ENCODE data around the gene PTPRJ. TPM values are rescaled to one million over a fixed set of nuclear protein-coding genes. Genes with fewer than 3 reads are reported as not detected.

The PTPRJ gene
- total and polyA plus RNA-seq, 2 donors (not counting 1 experiment from before 2014, with no cell fraction given) = 11.2 to 20.0 TPM

- no peak overlapping the region for H3K4me2 ChIP-seq (replicated peaks; ENCODE audit: low read depth, low read length, poor library complexity, severe bottlenecking)
- H3K4me3 ChIP-seq (ENCODE audit: control extremely low read depth in 1 of 5, extremely low read depth in 1 of 5, insufficient read depth in 1 of 5, low read depth in 2 of 5, low read length in 4 of 5) = no peak overlapping the region
- H3K36me3 ChIP-seq (replicated peaks in 1 of 2; ENCODE audit: control extremely low read depth in 1 of 2, control insufficient read depth in 1 of 2, extremely low read depth in 1 of 2, insufficient read depth in 2 of 2, low read length in 1 of 2) = no peaks in the 10 kb centered on the region
- H3K9me3 ChIP-seq (ENCODE audit: control extremely low read depth in 1 of 3, control insufficient read depth in 2 of 3, insufficient read depth in 1 of 3, low read length in 2 of 3) = no peaks in the 10 kb centered on the region
- H2AFZ ChIP-seq (ENCODE audit: insufficient read depth, low read depth, low read length, poor library complexity, severe bottlenecking) = no peak overlapping the region
- peaks cover 0 to 4% (median 2%) of the 10 kb centered on the region in 4 experiments for H3K27me3 ChIP-seq (replicated peaks in 1 of 4; ENCODE audit: control extremely low read depth in 1 of 4, control insufficient read depth in 3 of 4, insufficient read depth in 4 of 4, low read length in 3 of 4)
- ChIA-PET POLR2A (no interaction called here), CTCF (no interaction called here)
- no peaks in the 10 kb centered on the region for H3K4me1 Mint-ChIP-seq
- TF ChIP-seq EZH2 (IDR thresholded peaks at IDR 0.05; ENCODE audit: borderline replicate concordance, insufficient read depth, low read depth, low read length, poor library complexity, severe bottlenecking) = no peak
- peaks cover 33% of the 10 kb centered on the region for H3K27me3 Mint-ChIP-seq
- 51% methylated on average over 5 of the region's 7 CpGs for WGBS (ENCODE audit: insufficient coverage)
- no peak overlapping the region for H3K27ac Mint-ChIP-seq
- no peak overlapping the region for H3K27ac ChIP-seq (ENCODE audit: low read length in 2 of 2)
- H3K9ac ChIP-seq (ENCODE audit: low read length) = no peak overlapping the region
- no peak overlapping the region for H3K4me3 Mint-ChIP-seq
- no peaks in the 10 kb centered on the region for H3K79me2 ChIP-seq (ENCODE audit: control insufficient read depth, insufficient read depth, low read length)
- H3K9me3 Mint-ChIP-seq (ENCODE audit: insufficient read depth) = no peaks in the 10 kb centered on the region
- DNase-seq = no peak
- intact Hi-C loops (cut with micrococcal nuclease) = no loop called here
- H4K20me1 ChIP-seq (ENCODE audit: control insufficient read depth, insufficient read depth, low read length, poor library complexity, severe bottlenecking) = no peaks in the 10 kb centered on the region
- no peak for ATAC-seq (ENCODE audit: low read depth)
- H3K4me1 ChIP-seq (ENCODE audit: control insufficient read depth in 2 of 2, insufficient read depth in 2 of 2, low read length in 2 of 2) = no peaks in the 10 kb centered on the region
Observed at GRCh38 chr11:48210052-48210451, 229.7 kb downstream of the PTPRJ start.

DNA sequence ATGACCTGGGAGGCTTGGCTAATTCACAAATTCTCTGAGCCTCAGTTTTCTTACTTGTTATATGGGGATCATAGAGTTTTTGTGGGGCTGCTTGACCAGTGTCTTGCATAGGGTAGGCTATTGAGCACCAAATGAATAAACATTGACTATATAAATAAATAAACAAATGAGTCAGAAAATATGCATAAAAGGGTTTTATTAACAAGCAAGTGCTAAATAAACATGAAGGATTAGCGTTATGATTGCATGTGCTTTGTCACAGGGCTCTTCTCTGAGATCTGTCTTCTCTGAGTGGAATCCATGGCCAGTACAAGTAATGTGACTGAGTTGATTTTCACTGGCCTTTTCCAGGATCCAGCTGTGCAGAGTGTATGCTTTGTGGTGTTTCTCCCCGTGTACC lies 236.2 kb downstream of the PTPRJ start, which contains the start of gene OR4B1:
Gene OR4B1 (plus strand): TSS at position 301 of the 400 bp plus-strand sequence. CDS start 0 bp downstream, at position 301.
- Histone ChIP-seq H3K27me3 (replicated peaks in 1 of 4; ENCODE audit: control extremely low read depth in 1 of 4, control insufficient read depth in 3 of 4, insufficient read depth in 4 of 4, low read length in 3 of 4) (peaks cover 0 to 8% (median 2%) of the 10 kb centered on the region in 4 experiments), H2AFZ (ENCODE audit: insufficient read depth, low read depth, low read length, poor library complexity, severe bottlenecking) (no peak within 1 kb of the TSS), H4K20me1 (ENCODE audit: control insufficient read depth, insufficient read depth, low read length, poor library complexity, severe bottlenecking) (no peaks in the 10 kb centered on the region), H3K4me3 (ENCODE audit: control extremely low read depth in 1 of 5, extremely low read depth in 1 of 5, insufficient read depth in 1 of 5, low read depth in 2 of 5, low read length in 4 of 5) (no peak within 1 kb of the TSS), H3K9ac (ENCODE audit: low read length) (no peak within 1 kb of the TSS), H3K4me2 (replicated peaks; ENCODE audit: low read depth, low read length, poor library complexity, severe bottlenecking) (no peak within 1 kb of the TSS), H3K27ac (ENCODE audit: low read length in 2 of 2) (no peak within 1 kb of the TSS), H3K9me3 (ENCODE audit: control extremely low read depth in 1 of 3, control insufficient read depth in 2 of 3, insufficient read depth in 1 of 3, low read length in 2 of 3) (no peaks in the 10 kb centered on the region), H3K4me1 (ENCODE audit: control insufficient read depth in 2 of 2, insufficient read depth in 2 of 2, low read length in 2 of 2) (no peaks in the 10 kb centered on the region), H3K79me2 (ENCODE audit: control insufficient read depth, insufficient read depth, low read length) (no peaks in the 10 kb centered on the region), H3K36me3 (replicated peaks in 1 of 2; ENCODE audit: control extremely low read depth in 1 of 2, control insufficient read depth in 1 of 2, extremely low read depth in 1 of 2, insufficient read depth in 2 of 2, low read length in 1 of 2) (no peaks in the 10 kb centered on the region)
- no peak for ATAC-seq (ENCODE audit: low read depth)
- Mint-ChIP-seq H3K27ac (no peak within 1 kb of the TSS), H3K4me1 (no peaks in the 10 kb centered on the region), H3K4me3 (no peak within 1 kb of the TSS), H3K27me3 (peaks cover 11% of the 10 kb centered on the region), H3K9me3 (ENCODE audit: insufficient read depth) (no peaks in the 10 kb centered on the region)
- no peak for DNase-seq
- intact Hi-C loops (cut with micrococcal nuclease) = no loop called here
- WGBS (ENCODE audit: insufficient coverage) = 89% methylated on average over 2 of the region's 2 CpGs
- CTCF ChIA-PET = no interaction called here
- TF ChIP-seq CTCF (IDR thresholded peaks at IDR 0.05) (no peak), EZH2 (IDR thresholded peaks at IDR 0.05; ENCODE audit: borderline replicate concordance, insufficient read depth, low read depth, low read length, poor library complexity, severe bottlenecking) (no peak)
- POLR2A ChIA-PET = no interaction called here

Small RNAs within 50 kb of the gene (small RNA-seq; reads per million reads assigned to genes)
- not detected for gene MIR3161 (ENCODE audit: insufficient read length, low read depth, low replicate concordance)

Other genes starting within 250 kb of the PTPRJ start
- 287 and 288 TPM in 2 replicates for gene FNBP4, start 213.2 kb upstream of the PTPRJ start, total RNA-seq
- gene FNBP4, start 213.2 kb upstream of the PTPRJ start, polyA plus RNA-seq = 278 and 330 TPM in 2 replicates
- gene NUP160, start 132.2 kb upstream of the PTPRJ start, total RNA-seq = 74.3 and 77.3 TPM in 2 replicates
- 26.3 and 44.0 TPM in 2 replicates for gene NUP160, start 132.2 kb upstream of the PTPRJ start, polyA plus RNA-seq
- not detected in 2 replicates for gene OR4B1, start 236.3 kb downstream of the PTPRJ start, total RNA-seq
- not detected in 2 replicates for gene OR4B1, start 236.3 kb downstream of the PTPRJ start, polyA plus RNA-seq